Adrenal gland (tissue), 5 donors: Measurements from ENCODE around the gene SRSF4.

Experiments used
- CTCF ChIP-seq, 6 experiments: fragments of 450-650 bp in 4 of 6; fragments of 200-600 bp in 2 of 6; sonication (generic) in 1 of 6; IDR thresholded peaks; 1 replicate in 5 of 6; 2 replicates in 1 of 6; pipeline versions ENCODE4 v1.5.1 to v1.8.0; 2016 to 2021; ENCODE audit warnings: antibody characterized with exemption in 6 of 6, mild to moderate bottlenecking in 2 of 6, moderate library complexity in 1 of 6
- POLR2A ChIP-seq, 2 donors: fragments of 450-650 bp; IDR thresholded peaks; one replicate each; pipeline ENCODE4 v1.6.1; 2017; ENCODE audit warnings: antibody characterized with exemption in 2 of 2, mild to moderate bottlenecking in 2 of 2, moderate library complexity in 1 of 2
- donor health status: DM: no; HTN: no; CAD: no.

GRCh38 chr1:29181413-29182225 lies at the start of gene SRSF4:
- TF ChIP-seq POLR2A (IDR thresholded peaks at IDR 0.05), result peak; percentile 95 to 97
- TF ChIP-seq CTCF (IDR thresholded peaks at IDR 0.05), result peak; percentile 35 to 91 (median 58)
